Endodermal cell (in vitro differentiated cells): ENCODE data around the gene RNF111. TPM values are rescaled to one million over a fixed set of nuclear protein-coding genes. Genes with fewer than 3 reads are reported as not detected.
"Not testable (repeated sequence)": the region's sequence is repeated elsewhere in the genome, so short reads cannot be mapped to it uniquely, and the experiment has no call there.

ENCODE experiments used
- DNase-seq: peaks from one replicate; pipeline ENCODE4 v3.0.0-alpha.2; 2017
- H3K27ac ChIP-seq: 2 replicates; pipeline ENCODE4 v1.5.1; 2013; ENCODE audit warnings: mild to moderate bottlenecking, low read depth, low read length, moderate library complexity
- H3K27me3 ChIP-seq: 2 replicates; pipeline ENCODE4 v1.6.1; 2013; ENCODE audit warnings: mild to moderate bottlenecking, low read length, moderate library complexity; ENCODE audit not compliant: insufficient read depth, control insufficient read depth, poor library complexity, severe bottlenecking
- H3K36me3 ChIP-seq: 2 replicates; pipeline ENCODE4 v1.7.0; 2013; ENCODE audit warnings: mild to moderate bottlenecking, low read length, moderate library complexity; ENCODE audit not compliant: control insufficient read depth, insufficient read depth
- H3K4me1 ChIP-seq: one replicate; pipeline ENCODE4 v1.7.0; 2013; ENCODE audit warnings: low read length; ENCODE audit not compliant: control insufficient read depth, insufficient read depth
- H3K4me3 ChIP-seq: 2 replicates; pipeline ENCODE4 v1.5.1; 2013; ENCODE audit warnings: mild to moderate bottlenecking, low read length, moderate library complexity
- H3K9ac ChIP-seq: 2 replicates; pipeline ENCODE4 v1.6.1; 2013; ENCODE audit warnings: mild to moderate bottlenecking, low read length, moderate library complexity; ENCODE audit not compliant: poor library complexity, severe bottlenecking; ENCODE audit errors: extremely low read depth
- H3K9me3 ChIP-seq: 2 replicates; pipeline ENCODE4 v1.6.1; 2013; ENCODE audit warnings: mild to moderate bottlenecking, low read length, moderate library complexity; ENCODE audit not compliant: control insufficient read depth
- H3K27ac Mint-ChIP-seq: 2 replicates; pipeline ENCODE4 v1.8.0; 2020; ENCODE audit warnings: mixed read lengths
- H3K27me3 Mint-ChIP-seq: 2 replicates; pipeline ENCODE4 v1.8.0; 2021; ENCODE audit warnings: mild to moderate bottlenecking, mixed read lengths; ENCODE audit not compliant: insufficient read depth
- H3K36me3 Mint-ChIP-seq: 2 replicates; pipeline ENCODE4 v1.8.0; 2020; ENCODE audit warnings: low read depth, mixed read lengths
- H3K4me1 Mint-ChIP-seq: 2 replicates; pipeline ENCODE4 v1.8.0; 2020; ENCODE audit warnings: mixed read lengths
- H3K4me3 Mint-ChIP-seq: 2 replicates; pipeline ENCODE4 v1.8.0; 2020; ENCODE audit warnings: mild to moderate bottlenecking, moderate library complexity, mixed read lengths
- H3K9me3 Mint-ChIP-seq: 2 replicates; pipeline ENCODE4 v1.8.0; 2020; ENCODE audit warnings: mild to moderate bottlenecking, mixed read lengths
- WGBS, 2 experiments: methylation state at CpG; one replicate each; pipeline versions ENCODE4 v1.1.5 to v1.1.7; 2013; ENCODE audit warnings: missing lambda C conversion rate in 2 of 2, mixed read lengths in 1 of 2; ENCODE audit not compliant: insufficient coverage in 1 of 2, insufficient read length in 1 of 2; 5-methylcytosine and 5-hydroxymethylcytosine counted together
- total RNA-seq, 2 donors: library from RNA; stranded (reverse); fragmentation: NEBNext Ultra II Directional in 1 of 2; extraction: Animal tissue kit (Norgen Biotek cat#: 25700) in 1 of 2; gene quantifications; 2 replicates in 1 of 2; 3 replicates in 1 of 2; pipeline ENCODE4 v1.2.1, GENCODE V29; 2021
- TF ChIP-seq, protein P1 (sequence below): fragments of 200-600 bp; sonication (generic); conservative IDR thresholded peaks from 2 replicates; pipeline ENCODE4 v1.5.0; 2021; ENCODE audit warnings: antibody characterized with exemption, mild to moderate bottlenecking

Gene RNF111
- total RNA-seq, 2 donors from 2014 or later: 31.6 to 31.9 TPM

DNA sequence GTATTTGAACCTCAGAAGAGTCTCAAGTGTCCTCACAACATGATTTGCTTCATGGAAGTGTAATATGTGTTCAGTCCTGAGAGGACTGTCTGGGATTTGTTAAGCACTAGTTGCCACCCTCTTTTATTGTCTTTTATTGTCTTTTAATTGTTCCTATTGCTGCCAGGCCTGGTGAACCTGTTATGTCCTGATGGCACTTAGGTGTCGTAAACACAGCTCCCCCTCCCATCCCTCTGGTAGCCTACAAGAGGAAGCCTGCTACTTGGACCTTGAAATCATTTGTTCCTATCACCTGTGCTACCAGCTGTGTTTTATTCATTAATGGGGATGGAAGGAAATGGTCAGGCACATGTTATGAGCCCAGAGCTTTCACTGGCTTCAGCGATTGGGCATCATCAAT lies 136.8 kb downstream of the RNF111 start:
- H3K4me1 Mint-ChIP-seq: no peaks in the 10 kb centered on the region
- no peaks in the 10 kb centered on the region for H3K4me1 ChIP-seq
- peaks cover 61% of the 10 kb centered on the region for H3K36me3 ChIP-seq
- WGBS, 2 experiments: 67 to 93% methylated on average over 1 to 2 of the region's 2 CpGs
- H3K36me3 Mint-ChIP-seq: peaks cover 85% of the 10 kb centered on the region
- no peak overlapping the region for H3K27ac Mint-ChIP-seq
- H3K27me3 Mint-ChIP-seq: no peaks in the 10 kb centered on the region
- no peak for DNase-seq
- peaks cover 10% of the 10 kb centered on the region for H3K9me3 ChIP-seq
- TF ChIP-seq, protein P1, sequence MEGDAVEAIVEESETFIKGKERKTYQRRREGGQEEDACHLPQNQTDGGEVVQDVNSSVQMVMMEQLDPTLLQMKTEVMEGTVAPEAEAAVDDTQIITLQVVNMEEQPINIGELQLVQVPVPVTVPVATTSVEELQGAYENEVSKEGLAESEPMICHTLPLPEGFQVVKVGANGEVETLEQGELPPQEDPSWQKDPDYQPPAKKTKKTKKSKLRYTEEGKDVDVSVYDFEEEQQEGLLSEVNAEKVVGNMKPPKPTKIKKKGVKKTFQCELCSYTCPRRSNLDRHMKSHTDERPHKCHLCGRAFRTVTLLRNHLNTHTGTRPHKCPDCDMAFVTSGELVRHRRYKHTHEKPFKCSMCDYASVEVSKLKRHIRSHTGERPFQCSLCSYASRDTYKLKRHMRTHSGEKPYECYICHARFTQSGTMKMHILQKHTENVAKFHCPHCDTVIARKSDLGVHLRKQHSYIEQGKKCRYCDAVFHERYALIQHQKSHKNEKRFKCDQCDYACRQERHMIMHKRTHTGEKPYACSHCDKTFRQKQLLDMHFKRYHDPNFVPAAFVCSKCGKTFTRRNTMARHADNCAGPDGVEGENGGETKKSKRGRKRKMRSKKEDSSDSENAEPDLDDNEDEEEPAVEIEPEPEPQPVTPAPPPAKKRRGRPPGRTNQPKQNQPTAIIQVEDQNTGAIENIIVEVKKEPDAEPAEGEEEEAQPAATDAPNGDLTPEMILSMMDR: no peak
- H3K4me3 ChIP-seq: no peak overlapping the region
- H3K9me3 Mint-ChIP-seq: peaks cover 21% of the 10 kb centered on the region
- H3K4me3 Mint-ChIP-seq: no peak overlapping the region
- H3K27me3 ChIP-seq: no peaks in the 10 kb centered on the region
- H3K9ac ChIP-seq: no peak overlapping the region
- H3K27ac ChIP-seq: no peak overlapping the region

GRCh38 chr15:59125683-59126082 lies 138.2 kb downstream of the RNF111 start:
- H3K27ac ChIP-seq, H3K9ac ChIP-seq, H3K4me1 Mint-ChIP-seq, H3K27me3 Mint-ChIP-seq, DNase-seq, H3K27ac Mint-ChIP-seq, H3K27me3 ChIP-seq, H3K4me3 ChIP-seq, H3K4me3 Mint-ChIP-seq, H3K4me1 ChIP-seq: not testable (repeated sequence)
- whole genome bisulfite sequencing, 2 experiments: 60 to 87% methylated on average over 1 to 3 of the region's 4 CpGs
- Mint-ChIP-seq H3K36me3 (peaks cover 89% of the 10 kb centered on the region), H3K9me3 (peaks cover 32% of the 10 kb centered on the region)
- Histone ChIP-seq H3K9me3 (peaks cover 15% of the 10 kb centered on the region), H3K36me3 (peaks cover 62% of the 10 kb centered on the region)

DNA sequence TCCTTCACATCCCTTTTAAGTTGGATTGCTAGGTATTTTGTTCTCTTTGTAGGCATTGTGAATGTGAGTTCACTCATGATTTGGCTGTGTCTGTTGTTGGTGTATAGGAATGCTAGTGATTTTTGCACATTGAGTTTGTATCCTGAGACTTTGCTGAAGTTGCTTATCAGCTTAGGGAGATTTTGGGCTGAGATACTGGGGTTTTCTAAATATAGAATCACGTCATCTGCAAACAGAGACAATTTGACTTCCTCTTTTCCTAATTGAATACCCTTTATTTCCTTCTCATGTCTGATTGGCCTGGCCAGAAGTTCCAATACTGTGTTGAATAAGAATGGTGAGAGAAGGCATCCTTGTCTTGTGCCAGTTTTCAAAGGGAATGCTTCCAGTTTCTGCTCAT lies 139.8 kb downstream of the RNF111 start:
- not testable (repeated sequence) for H3K27me3 ChIP-seq, H3K4me3 ChIP-seq, H3K4me3 Mint-ChIP-seq, H3K27ac Mint-ChIP-seq, H3K27me3 Mint-ChIP-seq, H3K9ac ChIP-seq, H3K4me1 ChIP-seq, H3K4me1 Mint-ChIP-seq, DNase-seq, H3K27ac ChIP-seq
- H3K36me3 ChIP-seq: peaks cover 64% of the 10 kb centered on the region
- Mint-ChIP-seq H3K36me3 (peaks cover 95% of the 10 kb centered on the region), H3K9me3 (peaks cover 32% of the 10 kb centered on the region)
- WGBS, 2 experiments: 100% methylated on average over 1 of the region's 1 CpG; no CpG with 5 or more reads in 1 of the 2 experiments
- peaks cover 15% of the 10 kb centered on the region for H3K9me3 ChIP-seq

GRCh38 chr15:59131456-59131855 lies 144.0 kb downstream of the RNF111 start:
- Histone ChIP-seq H3K4me3 (no peak overlapping the region), H3K9ac (no peak overlapping the region), H3K36me3 (peaks cover 72% of the 10 kb centered on the region), H3K9me3 (peaks cover 11% of the 10 kb centered on the region), H3K4me1 (no peaks in the 10 kb centered on the region), H3K27me3 (no peaks in the 10 kb centered on the region), H3K27ac (no peak overlapping the region)
- Mint-ChIP-seq H3K27me3 (no peaks in the 10 kb centered on the region), H3K4me1 (peaks cover 8% of the 10 kb centered on the region), H3K27ac (peak overlapping the region; percentile 35), H3K36me3 (peaks cover 89% of the 10 kb centered on the region), H3K4me3 (no peak overlapping the region), H3K9me3 (peaks cover 23% of the 10 kb centered on the region)
- 95 to 100% methylated on average over 12 to 16 of the region's 16 CpGs for WGBS, 2 experiments
- TF ChIP-seq, protein P1: no peak
- DNase-seq: no peak
